Measurements from ENCODE around the gene PTBP3.

DNA sequence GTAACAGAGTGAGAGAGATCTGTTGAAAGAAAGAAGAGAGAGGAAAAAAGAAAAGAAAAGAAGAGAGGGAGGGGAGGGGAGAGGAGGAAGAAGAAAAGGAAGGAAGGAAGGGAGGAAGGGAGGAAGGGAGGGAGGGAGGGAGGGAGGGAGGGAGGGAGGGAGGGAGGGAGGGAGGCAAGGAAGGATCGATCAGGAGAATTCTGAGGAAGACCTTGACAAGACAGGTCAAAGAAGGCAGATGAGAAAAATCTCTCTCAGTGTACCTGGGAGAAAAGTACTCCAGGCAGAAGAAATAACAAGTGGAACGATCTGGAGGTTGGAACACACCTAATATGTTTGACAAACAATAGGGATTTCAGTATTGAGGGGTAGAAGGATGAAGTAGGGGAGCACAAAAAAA lies 93.7 kb downstream of the PTBP3 start:
- TF ChIP-seq GATA2 (IDR thresholded peaks at IDR 0.05; ENCODE audit: low read depth, low read length) (no peak), GATA3 (IDR thresholded peaks at IDR 0.05; ENCODE audit: low read depth, low read length) (no peak)

Measured in SH-SY5Y (cell line).